MCF 10A (cell line): ENCODE measurements around the gene ZSWIM6. TPM values are rescaled to one million over a fixed set of nuclear protein-coding genes. Genes with fewer than 3 reads are reported as not detected.

Experiments used
- BruUV-seq: library from RNA; stranded (reverse); fragments of 400-500 nt; replicated peaks from 2 replicates; lab custom pipeline; 2021; lab: Mats Ljungman, UMichigan
- CTCF ChIA-PET: fragments of 300-600 bp; sonication (Branson Sonifier 250); formaldehyde crosslinking; extraction: SDS; loops from one replicate; lab custom pipeline; 2021; ENCODE audit warnings: antibody characterized with exemption, inconsistent platforms; lab: Yijun Ruan, JAX
- POLR2A ChIA-PET: fragments of 300-600, 350-650 bp; sonication (Branson Sonifier 250); formaldehyde crosslinking; extraction: SDS; loops from one replicate; lab custom pipeline; 2020; ENCODE audit warnings: antibody characterized with exemption, inconsistent platforms; lab: Yijun Ruan, JAX
- DNase-seq: peaks from one replicate; pipeline ENCODE4 v3.0.0-alpha.2; 2018; ENCODE audit not compliant: unreplicated experiment
- H3K27ac Mint-ChIP-seq: one replicate; pipeline ENCODE4 v1.8.0; 2022; ENCODE audit warnings: mild to moderate bottlenecking, low read depth, mixed read lengths; ENCODE audit not compliant: unreplicated experiment
- H3K27me3 Mint-ChIP-seq: one replicate; pipeline ENCODE4 v1.8.0; 2022; ENCODE audit warnings: mixed read lengths; ENCODE audit not compliant: insufficient read depth, unreplicated experiment
- H3K36me3 Mint-ChIP-seq: one replicate; pipeline ENCODE4 v1.8.0; 2022; ENCODE audit warnings: mild to moderate bottlenecking, moderate library complexity, mixed read lengths; ENCODE audit not compliant: insufficient read depth, unreplicated experiment
- H3K4me1 Mint-ChIP-seq: one replicate; pipeline ENCODE4 v1.8.0; 2022; ENCODE audit warnings: mixed read lengths; ENCODE audit not compliant: insufficient read depth, unreplicated experiment
- H3K4me3 Mint-ChIP-seq: one replicate; pipeline ENCODE4 v1.8.0; 2022; ENCODE audit warnings: mild to moderate bottlenecking, moderate library complexity, mixed read lengths; ENCODE audit not compliant: unreplicated experiment
- H3K9me3 Mint-ChIP-seq: one replicate; pipeline ENCODE4 v1.8.0; 2022; ENCODE audit warnings: mixed read lengths; ENCODE audit not compliant: unreplicated experiment
- intact Hi-C: fragments of 100-400 bp; cut with micrococcal nuclease; formaldehyde crosslinking; loops from 2 replicates; pipeline ENCODE4 v1.14.1; 2022
- total RNA-seq: library from RNA; stranded (reverse); gene quantifications from 2 replicates; pipeline ENCODE4 v1.2.3, GENCODE V29; 2022
- TF ChIP-seq, protein P1 (sequence below): fragments of 200-600 bp; IDR thresholded peaks from one replicate; pipeline ENCODE4 v1.8.0; 2022; ENCODE audit warnings: antibody characterized with exemption, mild to moderate bottlenecking; ENCODE audit not compliant: unreplicated experiment

The ZSWIM6 gene
- total RNA-seq, 1 experiment from 2014 or later, result 12.0 TPM

DNA sequence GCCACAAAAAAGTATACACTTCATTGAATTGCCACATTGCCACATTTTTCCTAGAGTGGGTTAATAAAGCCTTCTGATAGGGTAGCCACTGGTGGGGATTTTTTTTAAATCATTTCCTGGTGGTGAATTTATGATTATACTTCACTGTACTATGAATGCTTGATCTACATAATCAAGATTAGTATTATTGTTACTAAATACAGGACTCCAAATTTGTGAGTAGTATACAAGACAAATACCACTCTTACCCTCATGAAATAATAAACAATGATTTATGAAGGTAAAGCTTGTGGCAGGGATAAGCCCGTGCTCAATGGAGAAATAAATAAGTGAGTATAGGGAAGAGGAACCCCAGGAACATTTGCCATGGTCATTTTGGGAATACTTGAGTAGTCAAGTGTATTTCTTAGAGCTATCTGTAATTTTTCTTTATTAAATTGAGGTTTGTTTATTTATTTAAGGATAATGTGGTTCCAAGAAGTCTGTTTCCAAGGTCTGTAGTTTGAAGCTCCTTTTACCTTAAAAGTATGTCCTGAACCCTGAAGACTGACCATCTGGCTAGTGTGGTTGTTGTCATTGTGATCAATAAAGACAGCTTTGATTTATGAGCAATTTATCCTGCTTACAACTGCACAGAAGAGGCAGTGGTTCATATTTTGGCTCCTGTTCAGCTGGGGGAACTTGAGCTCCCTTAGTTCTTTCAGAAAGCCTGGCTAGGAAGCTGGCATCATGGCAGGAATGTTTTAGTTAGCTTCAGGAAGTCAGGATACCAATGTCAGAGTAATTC is 118.6 kb downstream of the ZSWIM6 start:
- peak; percentile 72 for DNase-seq
- TF ChIP-seq, protein P1, sequence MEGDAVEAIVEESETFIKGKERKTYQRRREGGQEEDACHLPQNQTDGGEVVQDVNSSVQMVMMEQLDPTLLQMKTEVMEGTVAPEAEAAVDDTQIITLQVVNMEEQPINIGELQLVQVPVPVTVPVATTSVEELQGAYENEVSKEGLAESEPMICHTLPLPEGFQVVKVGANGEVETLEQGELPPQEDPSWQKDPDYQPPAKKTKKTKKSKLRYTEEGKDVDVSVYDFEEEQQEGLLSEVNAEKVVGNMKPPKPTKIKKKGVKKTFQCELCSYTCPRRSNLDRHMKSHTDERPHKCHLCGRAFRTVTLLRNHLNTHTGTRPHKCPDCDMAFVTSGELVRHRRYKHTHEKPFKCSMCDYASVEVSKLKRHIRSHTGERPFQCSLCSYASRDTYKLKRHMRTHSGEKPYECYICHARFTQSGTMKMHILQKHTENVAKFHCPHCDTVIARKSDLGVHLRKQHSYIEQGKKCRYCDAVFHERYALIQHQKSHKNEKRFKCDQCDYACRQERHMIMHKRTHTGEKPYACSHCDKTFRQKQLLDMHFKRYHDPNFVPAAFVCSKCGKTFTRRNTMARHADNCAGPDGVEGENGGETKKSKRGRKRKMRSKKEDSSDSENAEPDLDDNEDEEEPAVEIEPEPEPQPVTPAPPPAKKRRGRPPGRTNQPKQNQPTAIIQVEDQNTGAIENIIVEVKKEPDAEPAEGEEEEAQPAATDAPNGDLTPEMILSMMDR, result no peak
- no TSS peak for BruUV-seq
- H3K27ac Mint-ChIP-seq, result peak overlapping the region; percentile 88
- intact Hi-C loops, result loop anchor here (10.0 kb wide), 1 partner anchor 116 kb away; the partner anchor contains the start of gene ZSWIM6
- ChIA-PET CTCF (interaction anchor here (0.7 to 1.1 kb wide), 3 partner anchors 9 to 117 kb away, joined by 3 to 4 read pairs (median 3); no protein-coding TSS in a partner anchor), POLR2A (interaction anchor here (0.5 to 1.8 kb wide), 12 partner anchors 10 to 1376 kb away, joined by 3 to 8 read pairs (median 4); no protein-coding TSS in a partner anchor)
- peaks cover 12% of the 10 kb centered on the region for H3K4me1 Mint-ChIP-seq
- no peaks in the 10 kb centered on the region for H3K27me3 Mint-ChIP-seq
- peak overlapping the region; percentile 28 for H3K4me3 Mint-ChIP-seq
- peaks cover 19% of the 10 kb centered on the region for H3K36me3 Mint-ChIP-seq
- H3K9me3 Mint-ChIP-seq, result peaks cover 16% of the 10 kb centered on the region

DNA sequence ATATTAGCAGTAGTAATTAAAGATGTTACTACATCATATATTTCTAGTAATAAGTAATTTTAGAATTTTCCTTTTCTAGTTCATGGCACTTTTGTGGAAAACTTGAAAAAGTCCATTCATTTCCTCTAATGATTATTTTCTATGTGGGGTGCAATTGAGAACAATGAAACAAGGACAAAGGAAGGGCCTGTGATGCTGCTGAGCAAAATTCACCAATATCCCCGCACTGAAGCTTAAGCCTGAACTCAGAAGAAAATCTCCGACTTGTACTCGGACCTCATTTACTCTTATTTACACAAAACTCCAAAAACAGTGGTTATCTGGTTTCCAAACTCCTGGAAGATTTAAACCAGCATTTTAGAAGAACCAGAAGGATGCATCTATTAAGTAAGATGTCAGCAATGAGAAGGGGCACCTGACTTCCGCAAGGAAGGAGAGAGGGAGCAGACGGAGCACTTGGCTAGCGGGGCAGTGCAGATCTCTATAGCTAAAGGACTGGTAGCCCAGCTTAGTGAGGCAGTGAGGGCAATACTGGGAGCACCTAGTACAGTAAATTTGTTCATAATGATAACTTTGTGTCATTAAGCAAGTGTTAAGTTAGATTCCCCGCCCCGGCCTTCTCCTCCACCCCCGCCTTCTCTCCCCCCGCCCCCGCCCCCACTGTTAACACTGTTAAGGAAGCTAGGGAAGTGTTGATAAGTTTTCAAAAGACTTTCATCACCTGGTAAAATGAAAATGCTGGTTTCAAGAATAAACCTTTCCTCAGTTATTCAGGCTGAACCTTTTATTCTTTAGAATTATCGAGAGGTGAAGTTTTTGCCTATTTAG is 123.3 kb downstream of the ZSWIM6 start:
- H3K36me3 Mint-ChIP-seq, result no peaks in the 10 kb centered on the region
- BruUV-seq, result no TSS peak
- no peak for DNase-seq
- no peaks in the 10 kb centered on the region for H3K9me3 Mint-ChIP-seq
- TF ChIP-seq, protein P1, result no peak
- intact Hi-C loops, result loop anchor here (10.0 kb wide), 1 partner anchor 121 kb away; the partner anchor contains the start of gene ZSWIM6
- no peaks in the 10 kb centered on the region for H3K27me3 Mint-ChIP-seq
- CTCF ChIA-PET, result interaction anchor here (0.6 to 0.9 kb wide), 3 partner anchors 23 to 339 kb away, joined by 3 to 6 read pairs (median 3); no protein-coding TSS in a partner anchor
- no peaks in the 10 kb centered on the region for H3K4me1 Mint-ChIP-seq
- POLR2A ChIA-PET, result interaction anchor here (0.7 to 0.8 kb wide), 2 partner anchors 124 to 921 kb away, joined by 3 to 4 read pairs; no protein-coding TSS in a partner anchor
- H3K27ac Mint-ChIP-seq, result no peak overlapping the region
- H3K4me3 Mint-ChIP-seq, result no peak overlapping the region

DNA sequence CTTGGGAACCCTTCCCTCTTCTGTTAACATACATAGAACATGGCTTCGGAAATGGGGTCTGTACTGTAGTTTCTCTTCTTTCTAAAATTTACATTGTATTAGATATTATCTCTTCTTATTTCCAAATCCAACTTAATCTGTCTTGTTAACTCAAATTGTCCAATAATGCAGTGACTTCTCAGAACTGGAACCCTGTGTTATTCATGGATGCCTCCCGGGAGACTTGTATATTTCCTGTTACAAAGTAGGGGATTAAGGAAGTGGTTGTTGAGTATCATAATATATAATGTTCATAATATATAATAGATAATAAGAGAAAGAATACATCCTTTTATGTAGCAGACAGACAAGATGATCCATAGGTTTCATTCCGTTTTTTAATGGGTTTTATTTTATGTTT is 128.4 kb downstream of the ZSWIM6 start:
- no TSS peak for BruUV-seq
- Mint-ChIP-seq H3K9me3 (no peaks in the 10 kb centered on the region), H3K4me1 (no peaks in the 10 kb centered on the region), H3K27me3 (no peaks in the 10 kb centered on the region), H3K4me3 (no peak overlapping the region), H3K36me3 (no peaks in the 10 kb centered on the region), H3K27ac (no peak overlapping the region)
- no peak for DNase-seq
- CTCF ChIA-PET, result interaction anchor here (1.3 kb wide), 1 partner anchor 10 kb away, joined by 4 read pairs; no protein-coding TSS in a partner anchor
- intact Hi-C loops, result no loop called here
- TF ChIP-seq, protein P1, result no peak
- POLR2A ChIA-PET, result interaction anchor here (0.7 kb wide), 1 partner anchor 507 kb away, joined by 3 read pairs; no protein-coding TSS in a partner anchor
